Type B pancreatic cell (in vitro differentiated cells): ENCODE measurements around the gene TEAD3. TPM values are rescaled to one million over a fixed set of nuclear protein-coding genes. Genes with fewer than 3 reads are reported as not detected.

ENCODE experiments used
- DNase-seq: peaks from one replicate; pipeline ENCODE4 v3.0.0; 2021; ENCODE audit warnings: mixed read lengths; ENCODE audit not compliant: unreplicated experiment; ENCODE audit errors: extremely low spot score
- H3K27ac Mint-ChIP-seq: 2 replicates; pipeline ENCODE4 v1.8.0; 2021; ENCODE audit warnings: mild to moderate bottlenecking, mixed read lengths
- H3K27me3 Mint-ChIP-seq: 2 replicates; pipeline ENCODE4 v1.8.0; 2021; ENCODE audit warnings: mixed read lengths
- H3K36me3 Mint-ChIP-seq: 2 replicates; pipeline ENCODE4 v1.8.0; 2021; ENCODE audit warnings: mixed read lengths
- H3K4me1 Mint-ChIP-seq: one replicate; pipeline ENCODE4 v1.8.0; 2021; ENCODE audit warnings: mixed read lengths; ENCODE audit not compliant: unreplicated experiment
- H3K4me3 Mint-ChIP-seq: 2 replicates; pipeline ENCODE4 v1.8.0; 2021; ENCODE audit warnings: mild to moderate bottlenecking, mixed read lengths
- H3K9me3 Mint-ChIP-seq: 2 replicates; pipeline ENCODE4 v1.8.0; 2021; ENCODE audit warnings: mixed read lengths
- CTCF ChIP-seq: fragments of 200-600 bp; sonication (generic); conservative IDR thresholded peaks from 2 replicates; pipeline ENCODE4 v1.5.0; 2021; ENCODE audit warnings: antibody characterized with exemption, mild to moderate bottlenecking
- total RNA-seq: library from RNA; stranded (reverse); gene quantifications from 2 replicates; pipeline ENCODE4 v1.2.1, GENCODE V29; 2021; ENCODE audit warnings: low replicate concordance

TEAD3 gene
- total RNA-seq, 1 donor from 2014 or later, result 49.8 TPM

- Mint-ChIP-seq H3K4me3 (no peak overlapping the region), H3K27me3 (no peaks in the 10 kb centered on the region), H3K9me3 (no peaks in the 10 kb centered on the region), H3K27ac (no peak overlapping the region), H3K4me1 (peaks cover 11% of the 10 kb centered on the region), H3K36me3 (no peaks in the 10 kb centered on the region)
- no peak for TF ChIP-seq CTCF
- no peak for DNase-seq
These were observed 37.7 kb upstream of the TEAD3 start for GRCh38 chr6:35534407-35535170.

GRCh38 chr6:35533981-35534380, 37.1 kb upstream of the TEAD3 start:
- Mint-ChIP-seq H3K4me1 (peaks cover 11% of the 10 kb centered on the region), H3K27ac (no peak overlapping the region), H3K27me3 (no peaks in the 10 kb centered on the region), H3K36me3 (no peaks in the 10 kb centered on the region), H3K9me3 (no peaks in the 10 kb centered on the region), H3K4me3 (no peak overlapping the region)
- no peak for TF ChIP-seq CTCF
- no peak for DNase-seq

DNA sequence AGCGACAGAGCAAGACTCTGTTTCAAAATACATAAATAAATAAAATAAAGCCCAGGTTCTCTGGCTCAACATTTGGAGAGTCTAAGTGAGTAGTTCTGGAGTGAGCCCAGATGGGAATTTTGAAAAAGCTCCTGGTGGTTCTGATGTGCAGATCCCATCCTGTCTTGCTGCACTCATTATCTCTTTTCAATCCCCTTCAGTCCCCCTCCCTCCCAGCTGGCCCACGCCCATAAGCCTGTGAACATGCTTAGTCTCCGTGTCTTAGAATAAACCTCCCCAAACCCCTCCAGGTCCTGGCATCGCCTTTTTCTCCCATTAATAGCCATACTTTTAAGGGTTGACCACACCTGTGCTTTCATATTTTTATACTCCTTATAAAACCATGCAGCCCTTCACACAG, 35.2 kb upstream of the TEAD3 start:
- Mint-ChIP-seq H3K27ac (no peak overlapping the region), H3K4me3 (no peak overlapping the region), H3K36me3 (no peaks in the 10 kb centered on the region), H3K9me3 (no peaks in the 10 kb centered on the region), H3K4me1 (peaks cover 11% of the 10 kb centered on the region), H3K27me3 (peaks cover 4% of the 10 kb centered on the region)
- no peak for TF ChIP-seq CTCF
- no peak for DNase-seq

DNA sequence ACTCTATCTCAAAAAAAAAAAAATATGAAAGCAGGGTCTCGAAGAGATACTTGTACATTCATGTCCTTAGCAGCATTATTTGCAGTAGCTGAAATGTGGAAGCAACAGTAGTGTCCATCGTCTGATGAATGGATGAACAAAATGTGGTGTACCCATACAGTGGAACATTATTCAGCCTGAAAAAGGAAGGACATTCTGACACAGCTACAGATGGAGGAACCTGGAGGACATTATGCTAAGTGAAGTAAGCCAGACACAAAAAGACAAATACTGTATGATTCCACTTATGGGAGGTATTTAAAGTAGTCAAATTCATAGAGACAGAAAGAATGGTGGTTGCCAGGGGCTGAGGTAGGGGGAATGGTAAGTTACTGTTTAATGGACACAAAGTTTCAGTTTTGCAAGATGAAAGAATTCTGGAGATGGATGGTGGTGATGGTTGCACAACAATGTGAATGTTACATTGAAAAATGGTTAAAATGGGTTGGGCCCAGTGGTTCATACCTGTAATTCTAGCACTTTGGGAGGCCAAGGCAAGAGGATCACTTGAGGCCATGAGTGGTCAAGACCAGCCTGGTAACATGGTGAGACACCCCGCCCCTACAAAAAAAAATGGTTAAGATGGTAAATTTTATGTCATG, 27.6 kb upstream of the TEAD3 start:
- H3K4me1 Mint-ChIP-seq, result no peaks in the 10 kb centered on the region
- H3K36me3 Mint-ChIP-seq, result no peaks in the 10 kb centered on the region
- no peak for TF ChIP-seq CTCF
- no peak overlapping the region for H3K27ac Mint-ChIP-seq
- H3K27me3 Mint-ChIP-seq, result peaks cover 7% of the 10 kb centered on the region
- DNase-seq, result no peak
- no peak overlapping the region for H3K4me3 Mint-ChIP-seq
- H3K9me3 Mint-ChIP-seq, result no peaks in the 10 kb centered on the region

- DNase-seq, result peak; percentile 80
- no peaks in the 10 kb centered on the region for H3K4me1 Mint-ChIP-seq
- H3K27me3 Mint-ChIP-seq, result peaks cover 5% of the 10 kb centered on the region
- TF ChIP-seq CTCF, result peak; percentile 99
- no peaks in the 10 kb centered on the region for H3K9me3 Mint-ChIP-seq
- no peaks in the 10 kb centered on the region for H3K36me3 Mint-ChIP-seq
- H3K4me3 Mint-ChIP-seq, result no peak overlapping the region
- no peak overlapping the region for H3K27ac Mint-ChIP-seq
These were observed 26.1 kb upstream of the TEAD3 start for GRCh38 chr6:35522660-35523658.
